ENCODE results near the gene C7orf25.

Gene C7orf25

DNA sequence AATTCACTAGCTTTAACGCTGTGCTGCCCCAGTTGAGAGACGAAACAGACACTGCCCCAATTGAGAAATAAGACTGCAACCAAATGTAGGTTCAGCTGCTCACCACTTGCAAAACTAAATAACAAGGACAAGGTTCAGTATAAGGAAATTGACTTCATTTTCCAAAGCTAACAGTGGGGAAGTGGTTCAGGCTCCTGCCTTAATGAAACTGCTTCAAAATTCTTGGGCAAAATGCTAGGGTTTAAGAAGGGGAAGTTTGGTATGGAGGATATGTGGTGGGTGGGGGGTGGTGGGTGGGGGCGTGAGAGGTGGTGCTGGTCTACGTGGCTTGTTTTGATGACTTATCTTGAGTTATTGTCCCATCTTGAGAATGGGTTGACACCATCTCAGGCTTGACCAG, 42.1 kb upstream of the C7orf25 start:
- TF ChIP-seq, protein P1, sequence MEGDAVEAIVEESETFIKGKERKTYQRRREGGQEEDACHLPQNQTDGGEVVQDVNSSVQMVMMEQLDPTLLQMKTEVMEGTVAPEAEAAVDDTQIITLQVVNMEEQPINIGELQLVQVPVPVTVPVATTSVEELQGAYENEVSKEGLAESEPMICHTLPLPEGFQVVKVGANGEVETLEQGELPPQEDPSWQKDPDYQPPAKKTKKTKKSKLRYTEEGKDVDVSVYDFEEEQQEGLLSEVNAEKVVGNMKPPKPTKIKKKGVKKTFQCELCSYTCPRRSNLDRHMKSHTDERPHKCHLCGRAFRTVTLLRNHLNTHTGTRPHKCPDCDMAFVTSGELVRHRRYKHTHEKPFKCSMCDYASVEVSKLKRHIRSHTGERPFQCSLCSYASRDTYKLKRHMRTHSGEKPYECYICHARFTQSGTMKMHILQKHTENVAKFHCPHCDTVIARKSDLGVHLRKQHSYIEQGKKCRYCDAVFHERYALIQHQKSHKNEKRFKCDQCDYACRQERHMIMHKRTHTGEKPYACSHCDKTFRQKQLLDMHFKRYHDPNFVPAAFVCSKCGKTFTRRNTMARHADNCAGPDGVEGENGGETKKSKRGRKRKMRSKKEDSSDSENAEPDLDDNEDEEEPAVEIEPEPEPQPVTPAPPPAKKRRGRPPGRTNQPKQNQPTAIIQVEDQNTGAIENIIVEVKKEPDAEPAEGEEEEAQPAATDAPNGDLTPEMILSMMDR (IDR thresholded peaks at IDR 0.05; ENCODE audit: insufficient read depth, low read length, poor library complexity, severe bottlenecking), result no peak
- DNase-seq (ENCODE audit: extremely low read depth, insufficient read length), result no peak
- Histone ChIP-seq H3K27me3 (replicated peaks; ENCODE audit: control insufficient read depth, insufficient read depth, low read length) (no peaks in the 10 kb centered on the region), H3K36me3 (ENCODE audit: control insufficient read depth, insufficient read depth, low read length) (no peaks in the 10 kb centered on the region), H3K4me3 (replicated peaks; ENCODE audit: low read depth, low read length) (no peak overlapping the region)

DNA sequence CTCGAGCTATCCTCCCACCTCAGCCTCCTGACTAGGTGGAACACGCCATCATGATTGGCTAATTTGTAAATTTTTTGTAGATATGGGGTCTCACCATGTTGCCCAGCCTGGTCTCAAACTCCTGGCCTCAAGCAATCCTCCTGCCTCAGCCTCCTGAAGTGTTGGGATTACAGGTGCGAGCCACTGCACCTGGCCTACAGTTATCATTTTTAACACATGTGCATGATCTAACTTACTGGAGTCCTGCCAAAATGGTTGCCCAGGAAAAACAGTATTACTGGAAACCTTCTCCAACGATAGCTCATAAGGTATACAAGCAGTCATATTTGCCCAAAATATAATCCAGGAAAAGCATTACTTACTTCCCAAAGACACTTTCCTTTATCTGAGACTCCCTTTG, 40.5 kb upstream of the C7orf25 start:
- no peak overlapping the region for H3K4me3 ChIP-seq (replicated peaks; ENCODE audit: low read depth, low read length)
- TF ChIP-seq, protein P1 (IDR thresholded peaks at IDR 0.05; ENCODE audit: insufficient read depth, low read length, poor library complexity, severe bottlenecking), result no peak
- no peak for DNase-seq (ENCODE audit: extremely low read depth, insufficient read length)
- H3K27me3 ChIP-seq (replicated peaks; ENCODE audit: control insufficient read depth, insufficient read depth, low read length), result no peaks in the 10 kb centered on the region
- H3K36me3 ChIP-seq (ENCODE audit: control insufficient read depth, insufficient read depth, low read length), result no peaks in the 10 kb centered on the region

DNA sequence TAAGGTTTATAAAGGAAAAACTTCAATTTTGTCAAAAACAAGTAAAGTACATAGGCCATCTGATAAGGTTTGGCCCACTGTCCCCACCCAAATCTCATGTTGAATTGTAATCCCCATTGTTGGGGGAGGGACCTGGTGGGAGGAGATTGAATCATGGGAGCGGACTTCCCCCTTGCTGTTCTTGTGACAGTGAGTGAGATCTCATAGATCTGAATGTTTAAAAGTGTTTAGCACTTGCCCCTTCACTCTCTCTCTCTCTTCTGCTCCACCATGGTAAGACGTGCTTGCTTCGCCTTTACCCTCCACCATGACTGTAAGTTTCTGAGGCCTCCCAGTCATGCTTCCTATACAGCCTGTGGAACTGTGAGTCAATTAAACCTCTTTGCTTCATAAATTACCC, 38.5 kb upstream of the C7orf25 start:
- H3K4me3 ChIP-seq (replicated peaks; ENCODE audit: low read depth, low read length), result no peak overlapping the region
- TF ChIP-seq, protein P1 (IDR thresholded peaks at IDR 0.05; ENCODE audit: insufficient read depth, low read length, poor library complexity, severe bottlenecking), result no peak

DNA sequence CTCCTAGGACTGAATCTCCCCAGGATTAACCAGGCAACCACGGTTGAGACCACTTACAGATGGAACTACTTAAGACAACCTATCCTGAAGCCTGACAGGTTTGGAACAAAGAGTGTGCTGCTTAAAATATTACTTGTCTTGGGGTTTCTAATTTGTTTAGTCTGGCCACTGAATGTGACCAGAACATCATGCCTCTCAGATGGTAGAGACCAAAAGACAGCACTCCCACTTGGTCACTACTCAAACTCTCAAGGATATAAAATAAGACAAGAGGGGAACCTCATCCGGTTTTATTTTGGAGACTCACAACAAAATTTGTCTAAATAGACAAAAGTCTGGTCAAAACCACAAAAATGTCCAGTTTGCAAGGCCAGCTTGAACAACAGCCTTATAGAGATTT, 35.7 kb upstream of the C7orf25 start:
- TF ChIP-seq, protein P1 (IDR thresholded peaks at IDR 0.05; ENCODE audit: insufficient read depth, low read length, poor library complexity, severe bottlenecking), result no peak
- Histone ChIP-seq H3K36me3 (ENCODE audit: control insufficient read depth, insufficient read depth, low read length) (no peaks in the 10 kb centered on the region), H3K4me3 (replicated peaks; ENCODE audit: low read depth, low read length) (no peak overlapping the region), H3K27me3 (replicated peaks; ENCODE audit: control insufficient read depth, insufficient read depth, low read length) (no peaks in the 10 kb centered on the region)
- no peak for DNase-seq (ENCODE audit: extremely low read depth, insufficient read length)

More for the DNA sequence above, 38.5 kb upstream of the C7orf25 start:
- Histone ChIP-seq H3K27me3 (replicated peaks; ENCODE audit: control insufficient read depth, insufficient read depth, low read length) (no peaks in the 10 kb centered on the region), H3K36me3 (ENCODE audit: control insufficient read depth, insufficient read depth, low read length) (no peaks in the 10 kb centered on the region)
- no peak for DNase-seq (ENCODE audit: extremely low read depth, insufficient read length)

DNA sequence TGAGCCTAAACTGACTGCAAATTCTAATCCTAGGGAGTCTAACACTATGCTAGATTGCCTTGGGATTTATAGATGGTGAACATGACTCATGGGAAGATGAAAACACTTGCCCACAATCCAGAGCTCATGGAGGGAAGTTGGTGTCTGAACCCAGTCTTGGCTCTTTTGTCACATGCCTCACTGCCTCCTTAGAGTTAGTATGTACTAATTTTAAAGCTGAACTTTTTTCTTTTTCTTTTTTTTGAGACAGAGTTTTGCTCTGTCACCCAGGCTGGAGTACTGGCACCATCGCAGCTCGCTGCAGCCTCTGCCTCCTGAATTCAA, 34.7 kb upstream of the C7orf25 start:
- no peak for DNase-seq (ENCODE audit: extremely low read depth, insufficient read length)
- H3K4me3 ChIP-seq (replicated peaks; ENCODE audit: low read depth, low read length), result no peak overlapping the region
- no peaks in the 10 kb centered on the region for H3K27me3 ChIP-seq (replicated peaks; ENCODE audit: control insufficient read depth, insufficient read depth, low read length)
- no peaks in the 10 kb centered on the region for H3K36me3 ChIP-seq (ENCODE audit: control insufficient read depth, insufficient read depth, low read length)
- TF ChIP-seq, protein P1 (IDR thresholded peaks at IDR 0.05; ENCODE audit: insufficient read depth, low read length, poor library complexity, severe bottlenecking), result no peak
